ENCODE data around the gene LY6G5B.
"Not testable (repeated sequence)": the region's sequence is repeated elsewhere in the genome, so short reads cannot be mapped to it uniquely, and the experiment has no call there.

LY6G5B gene

GRCh38 chr6:31692353-31692752, 22.6 kb downstream of the LY6G5B start:
- no peak for DNase-seq

- no peak for DNase-seq
These were observed 23.1 kb downstream of the LY6G5B start for GRCh38 chr6:31692886-31693285.

GRCh38 chr6:31693535-31693934, 23.8 kb downstream of the LY6G5B start:
- no peak for DNase-seq

GRCh38 chr6:31697555-31697954, 27.8 kb downstream of the LY6G5B start:
- DNase-seq = no peak

- DNase-seq = no peak
These were observed 31.1 kb downstream of the LY6G5B start for GRCh38 chr6:31700740-31701401.

- no peak for DNase-seq
These were observed 32.1 kb downstream of the LY6G5B start for GRCh38 chr6:31701666-31702404.

GRCh38 chr6:31702405-31702818, 32.6 kb downstream of the LY6G5B start:
- peak; percentile 5 for DNase-seq

- peak; percentile 98 for DNase-seq
These were observed 33.3 kb downstream of the LY6G5B start, which contains the start of gene ABHD16A for GRCh38 chr6:31702819-31703716. TSS of gene ABHD16A (minus strand) at chr6:31703324. CDS start at chr6:31703281, 43 bp downstream.

GRCh38 chr6:31705931-31706330, 36.2 kb downstream of the LY6G5B start:
- no peak for DNase-seq

GRCh38 chr6:31706599-31706998, 36.8 kb downstream of the LY6G5B start, which contains the start of gene LY6G6F:
TSS of gene LY6G6F (plus strand) at chr6:31706866. CDS start at chr6:31706907, 41 bp downstream.
- DNase-seq = no peak

- DNase-seq = no peak
These were observed 37.9 kb downstream of the LY6G5B start for GRCh38 chr6:31707701-31708100.

GRCh38 chr6:31708224-31708623, 38.4 kb downstream of the LY6G5B start:
- no peak for DNase-seq

GRCh38 chr6:31709157-31709556, 39.4 kb downstream of the LY6G5B start:
- DNase-seq = not testable (repeated sequence)

GRCh38 chr6:31710523-31711219, 40.9 kb downstream of the LY6G5B start:
- no peak for DNase-seq

GRCh38 chr6:31711233-31711632, 41.5 kb downstream of the LY6G5B start:
- no peak for DNase-seq

GRCh38 chr6:31712296-31712695, 42.5 kb downstream of the LY6G5B start:
- peak; percentile 32 for DNase-seq

- DNase-seq = no peak
These were observed 43.7 kb downstream of the LY6G5B start for GRCh38 chr6:31713465-31713864.

- DNase-seq = no peak
These were observed 44.4 kb downstream of the LY6G5B start for GRCh38 chr6:31713991-31714684.

GRCh38 chr6:31715022-31715958, 45.5 kb downstream of the LY6G5B start, which contains the start of gene LY6G6D:
TSS of gene LY6G6D (plus strand) at chr6:31715348. CDS start at chr6:31715356, 8 bp downstream.
- DNase-seq = no peak

- no peak for DNase-seq
These were observed 47.9 kb downstream of the LY6G5B start for GRCh38 chr6:31717499-31718222.
